PC-9 (cell line): ENCODE measurements around the gene C5orf47.

Source experiments
- CTCF ChIP-seq: fragments of 200-600 bp; sonication (generic); conservative IDR thresholded peaks from 2 replicates; pipeline ENCODE4 v1.6.1; 2017; ENCODE audit warnings: mixed run types, antibody characterized with exemption, mild to moderate bottlenecking, moderate library complexity
- EZH2 ChIP-seq: fragments of 200-600 bp; sonication (generic); IDR thresholded peaks from 2 replicates; pipeline ENCODE4 v1.8.0; 2017; ENCODE audit warnings: antibody characterized with exemption, low read depth

GRCh38 chr5:174052636-174053035, 63.7 kb downstream of the C5orf47 start:
- TF ChIP-seq CTCF (no peak), EZH2 (no peak)
